Uterus (tissue), 4 donors: ENCODE results near the gene ENGASE. TPM values are rescaled to one million over a fixed set of nuclear protein-coding genes. Genes with fewer than 3 reads are reported as not detected.
A peak's percentile ranks its signal among the peaks of the same experiment; 100 is the strongest.

ENCODE experiments used
- DNase-seq, 2 donors: peaks; one replicate each; pipeline ENCODE4 v3.0.0-alpha.2; 2019 to 2020
- H3K27ac ChIP-seq, 2 donors: fragments of 200-600 bp; sonication (generic); 1 replicate in 1 of 2; 2 replicates in 1 of 2; pipeline ENCODE4 v1.5.1; 2016 to 2018
- H3K27me3 ChIP-seq, 2 donors: fragments of 200-600 bp; sonication (generic); one replicate each; pipeline ENCODE4 v1.5.1; 2018 to 2019; ENCODE audit warnings: control low read depth in 1 of 2
- H3K36me3 ChIP-seq, 2 donors: fragments of 200-600 bp; sonication (generic); one replicate each; pipeline ENCODE4 v1.5.1; 2019; ENCODE audit warnings: control low read depth in 1 of 2
- H3K4me1 ChIP-seq, 2 donors: fragments of 200-600 bp; sonication (generic); one replicate each; pipeline ENCODE4 v1.5.1; 2018 to 2019; ENCODE audit warnings: control low read depth in 1 of 2
- H3K4me3 ChIP-seq, 2 donors: fragments of 200-600 bp; sonication (generic); 1 replicate in 1 of 2; 2 replicates in 1 of 2; pipeline ENCODE4 v1.5.1; 2018 to 2019; ENCODE audit warnings: mild to moderate bottlenecking in 1 of 2
- H3K9me3 ChIP-seq, 2 donors: fragments of 200-600 bp; sonication (generic); one replicate each; pipeline ENCODE4 v1.5.1; 2019; ENCODE audit warnings: control low read depth in 1 of 2
- CTCF ChIP-seq, 4 experiments: fragments of 200-600 bp in 2 of 4; fragments of 450-650 bp in 2 of 4; sonication (generic) in 2 of 4; IDR thresholded peaks; one replicate each; pipeline ENCODE4 v1.5.1; 2016 to 2019; ENCODE audit warnings: antibody characterized with exemption in 4 of 4, mild to moderate bottlenecking in 2 of 4, moderate library complexity in 1 of 4
- POLR2A ChIP-seq, 2 donors: fragments of 450-650 bp; IDR thresholded peaks; one replicate each; pipeline ENCODE4 v1.6.1; 2016; ENCODE audit warnings: antibody characterized with exemption in 2 of 2, mild to moderate bottlenecking in 1 of 2, moderate library complexity in 1 of 2
- intact Hi-C: fragments of 100-400 bp; cut with DNase I; formaldehyde crosslinking; loops from one replicate; pipeline ENCODE4 v1.15.1; 2023; ENCODE audit warnings: low total_unique reads
- total RNA-seq, 4 donors: library from RNA; depleted of rRNA in 3 of 4; stranded (reverse); fragments of >200 nt in 3 of 4; gene quantifications; one replicate each; pipeline versions ENCODE4 v1.1.0 to v1.2.4, GENCODE V29; 2014 to 2023
- donor health status: DM: yes; HTN: yes; CAD: no.

The ENGASE gene
- total RNA-seq, 4 donors from 2014 or later = 3.8 to 63.2 (median 24.6) TPM

GRCh38 chr17:79041723-79042420 is 32.8 kb upstream of the ENGASE start:
- no peaks in the 10 kb centered on the region for H3K36me3 ChIP-seq
- H3K27me3 ChIP-seq = no peaks in the 10 kb centered on the region
- H3K9me3 ChIP-seq = no peaks in the 10 kb centered on the region
- no peak for TF ChIP-seq CTCF (IDR thresholded peaks at IDR 0.05)
- no peak for TF ChIP-seq POLR2A (IDR thresholded peaks at IDR 0.05)
- H3K27ac ChIP-seq = no peak overlapping the region
- H3K4me1 ChIP-seq = no peaks in the 10 kb centered on the region
- DNase-seq = no peak
- H3K4me3 ChIP-seq = no peak overlapping the region
- intact Hi-C loops = no loop called here

- DNase-seq = peak; percentile 53 to 62
- Histone ChIP-seq H3K27ac (no peak overlapping the region), H3K4me1 (no peaks in the 10 kb centered on the region), H3K9me3 (no peaks in the 10 kb centered on the region), H3K4me3 (no peak overlapping the region), H3K36me3 (no peaks in the 10 kb centered on the region), H3K27me3 (no peaks in the 10 kb centered on the region)
- intact Hi-C loops = no loop called here
- TF ChIP-seq POLR2A (IDR thresholded peaks at IDR 0.05) (no peak), CTCF (IDR thresholded peaks at IDR 0.05) (peak; percentile 68 to 83 (median 72))
These were observed 32.0 kb upstream of the ENGASE start for GRCh38 chr17:79042421-79043190.

GRCh38 chr17:79043191-79043930 is 31.3 kb upstream of the ENGASE start:
- TF ChIP-seq POLR2A (IDR thresholded peaks at IDR 0.05) (no peak), CTCF (IDR thresholded peaks at IDR 0.05) (no peak)
- Histone ChIP-seq H3K27me3 (no peaks in the 10 kb centered on the region), H3K36me3 (no peaks in the 10 kb centered on the region), H3K27ac (no peak overlapping the region), H3K4me3 (no peak overlapping the region), H3K9me3 (no peaks in the 10 kb centered on the region), H3K4me1 (no peaks in the 10 kb centered on the region)
- intact Hi-C loops = no loop called here
- no peak for DNase-seq

- Histone ChIP-seq H3K27ac (no peak overlapping the region), H3K4me1 (no peaks in the 10 kb centered on the region), H3K9me3 (no peaks in the 10 kb centered on the region), H3K36me3 (no peaks in the 10 kb centered on the region), H3K27me3 (no peaks in the 10 kb centered on the region), H3K4me3 (no peak overlapping the region)
- no peak for TF ChIP-seq CTCF (IDR thresholded peaks at IDR 0.05)
- intact Hi-C loops = no loop called here
- DNase-seq = no peak
These were observed 30.7 kb upstream of the ENGASE start for GRCh38 chr17:79043931-79044320.

- Histone ChIP-seq H3K4me1 (no peaks in the 10 kb centered on the region), H3K4me3 (no peak overlapping the region), H3K27me3 (no peaks in the 10 kb centered on the region), H3K36me3 (no peaks in the 10 kb centered on the region), H3K9me3 (no peaks in the 10 kb centered on the region), H3K27ac (no peak overlapping the region)
- TF ChIP-seq POLR2A (IDR thresholded peaks at IDR 0.05) = no peak
- TF ChIP-seq CTCF (IDR thresholded peaks at IDR 0.05) = no peak
- intact Hi-C loops = no loop called here
- DNase-seq = no peak
These were observed 30.2 kb upstream of the ENGASE start for GRCh38 chr17:79044462-79044861.
